SK-N-SH treated with all-trans-retinoic acid at 6 μM for 48 hours (cell line): ENCODE data around the gene ZDHHC5.

Experiments
- GLIS3 ChIP-seq: fragments of 250-450 bp; sonication (Bioruptor Pico); IDR thresholded peaks from 2 replicates; pipeline ENCODE4 v1.5.0; 2020; ENCODE audit warnings: mild to moderate bottlenecking, moderate library complexity
- SNAI2 ChIP-seq: fragments of 250-450 bp; sonication (Bioruptor Pico); IDR thresholded peaks from 2 replicates; pipeline ENCODE4 v1.5.0; 2020; ENCODE audit warnings: mild to moderate bottlenecking, moderate library complexity
- TF ChIP-seq, protein P1 (sequence below): fragments of 250-450 bp; sonication (Bioruptor Pico); IDR thresholded peaks from 2 replicates; pipeline ENCODE4 v1.5.1; 2020; ENCODE audit warnings: low read depth, mild to moderate bottlenecking, moderate library complexity
- TF ChIP-seq, protein P2 (sequence below): fragments of 250-450 bp; sonication (Bioruptor Pico); IDR thresholded peaks from 2 replicates; pipeline ENCODE4 v1.8.0; 2020; ENCODE audit warnings: mild to moderate bottlenecking, moderate library complexity, borderline replicate concordance
- TF ChIP-seq, protein P3 (sequence below): fragments of 250-450 bp; sonication (Bioruptor Pico); IDR thresholded peaks from 2 replicates; pipeline ENCODE4 v1.5.1; 2021; ENCODE audit warnings: mild to moderate bottlenecking, moderate library complexity

DNA sequence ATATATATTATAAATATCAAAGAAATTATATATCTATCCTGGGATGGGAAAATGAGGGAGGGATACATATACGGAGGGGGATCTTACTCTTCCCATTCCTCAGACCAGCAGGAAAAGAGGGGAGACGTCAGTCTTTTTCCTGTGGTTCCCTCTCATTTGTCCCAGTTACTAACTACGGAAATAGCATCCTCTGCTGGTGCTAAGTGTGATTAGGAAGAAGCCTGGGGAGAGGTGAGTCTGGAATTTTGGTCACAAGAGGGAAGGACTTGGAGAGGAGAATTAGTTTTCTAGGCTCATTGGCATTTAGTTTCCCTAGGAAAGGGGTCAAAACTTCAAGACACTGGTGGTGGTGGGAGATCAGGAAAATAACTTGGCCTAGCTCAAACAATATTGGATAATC lies 32.5 kb downstream of the ZDHHC5 start:
- TF ChIP-seq, protein P1, sequence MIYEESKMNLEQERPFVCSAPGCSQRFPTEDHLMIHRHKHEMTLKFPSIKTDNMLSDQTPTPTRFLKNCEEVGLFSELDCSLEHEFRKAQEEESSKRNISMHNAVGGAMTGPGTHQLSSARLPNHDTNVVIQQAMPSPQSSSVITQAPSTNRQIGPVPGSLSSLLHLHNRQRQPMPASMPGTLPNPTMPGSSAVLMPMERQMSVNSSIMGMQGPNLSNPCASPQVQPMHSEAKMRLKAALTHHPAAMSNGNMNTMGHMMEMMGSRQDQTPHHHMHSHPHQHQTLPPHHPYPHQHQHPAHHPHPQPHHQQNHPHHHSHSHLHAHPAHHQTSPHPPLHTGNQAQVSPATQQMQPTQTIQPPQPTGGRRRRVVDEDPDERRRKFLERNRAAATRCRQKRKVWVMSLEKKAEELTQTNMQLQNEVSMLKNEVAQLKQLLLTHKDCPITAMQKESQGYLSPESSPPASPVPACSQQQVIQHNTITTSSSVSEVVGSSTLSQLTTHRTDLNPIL, result no peak
- TF ChIP-seq GLIS3, result no peak
- TF ChIP-seq, protein P2, sequence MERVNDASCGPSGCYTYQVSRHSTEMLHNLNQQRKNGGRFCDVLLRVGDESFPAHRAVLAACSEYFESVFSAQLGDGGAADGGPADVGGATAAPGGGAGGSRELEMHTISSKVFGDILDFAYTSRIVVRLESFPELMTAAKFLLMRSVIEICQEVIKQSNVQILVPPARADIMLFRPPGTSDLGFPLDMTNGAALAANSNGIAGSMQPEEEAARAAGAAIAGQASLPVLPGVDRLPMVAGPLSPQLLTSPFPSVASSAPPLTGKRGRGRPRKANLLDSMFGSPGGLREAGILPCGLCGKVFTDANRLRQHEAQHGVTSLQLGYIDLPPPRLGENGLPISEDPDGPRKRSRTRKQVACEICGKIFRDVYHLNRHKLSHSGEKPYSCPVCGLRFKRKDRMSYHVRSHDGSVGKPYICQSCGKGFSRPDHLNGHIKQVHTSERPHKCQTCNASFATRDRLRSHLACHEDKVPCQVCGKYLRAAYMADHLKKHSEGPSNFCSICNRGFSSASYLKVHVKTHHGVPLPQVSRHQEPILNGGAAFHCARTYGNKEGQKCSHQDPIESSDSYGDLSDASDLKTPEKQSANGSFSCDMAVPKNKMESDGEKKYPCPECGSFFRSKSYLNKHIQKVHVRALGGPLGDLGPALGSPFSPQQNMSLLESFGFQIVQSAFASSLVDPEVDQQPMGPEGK, result no peak
- TF ChIP-seq, protein P3, sequence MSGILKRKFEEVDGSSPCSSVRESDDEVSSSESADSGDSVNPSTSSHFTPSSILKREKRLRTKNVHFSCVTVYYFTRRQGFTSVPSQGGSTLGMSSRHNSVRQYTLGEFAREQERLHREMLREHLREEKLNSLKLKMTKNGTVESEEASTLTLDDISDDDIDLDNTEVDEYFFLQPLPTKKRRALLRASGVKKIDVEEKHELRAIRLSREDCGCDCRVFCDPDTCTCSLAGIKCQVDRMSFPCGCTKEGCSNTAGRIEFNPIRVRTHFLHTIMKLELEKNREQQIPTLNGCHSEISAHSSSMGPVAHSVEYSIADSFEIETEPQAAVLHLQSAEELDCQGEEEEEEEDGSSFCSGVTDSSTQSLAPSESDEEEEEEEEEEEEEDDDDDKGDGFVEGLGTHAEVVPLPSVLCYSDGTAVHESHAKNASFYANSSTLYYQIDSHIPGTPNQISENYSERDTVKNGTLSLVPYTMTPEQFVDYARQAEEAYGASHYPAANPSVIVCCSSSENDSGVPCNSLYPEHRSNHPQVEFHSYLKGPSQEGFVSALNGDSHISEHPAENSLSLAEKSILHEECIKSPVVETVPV (CRISPR knock-in tag), result no peak
- TF ChIP-seq SNAI2 (CRISPR knock-in tag), result no peak
